ENCODE data around the gene ARFGAP2. TPM values are rescaled to one million over a fixed set of nuclear protein-coding genes. Genes with fewer than 3 reads are reported as not detected.
"Not testable (repeated sequence)": the region's sequence is repeated elsewhere in the genome, so short reads cannot be mapped to it uniquely, and the experiment has no call there.

ARFGAP2 gene
- total RNA-seq, 1 donor from 2014 or later = 95.0 TPM

DNA sequence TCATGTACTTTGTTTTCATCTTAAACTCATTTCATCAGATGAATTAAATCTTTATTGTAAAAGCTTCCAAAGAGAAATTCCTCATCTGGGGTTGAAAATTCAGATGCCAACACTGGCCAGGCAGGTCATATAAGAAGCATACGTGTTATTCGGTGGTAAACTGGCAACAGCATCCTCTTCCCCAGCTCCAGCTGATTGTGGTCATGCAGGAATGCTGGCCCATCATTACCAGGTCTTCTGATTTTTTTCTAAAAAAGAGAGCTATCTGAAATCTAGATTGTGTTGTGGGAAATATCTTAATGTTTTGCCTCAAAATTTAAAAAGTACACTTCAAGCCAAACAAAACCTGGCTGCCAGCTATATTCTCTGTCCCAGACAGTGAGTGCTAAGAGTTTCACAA lies 53.6 kb downstream of the ARFGAP2 start:
- no peaks in the 10 kb centered on the region for H3K79me2 ChIP-seq (ENCODE audit: low read depth)
- Mint-ChIP-seq H3K27me3 (ENCODE audit: insufficient read depth, low read depth) (peaks cover 8% of the 10 kb centered on the region), H3K4me3 (no peak overlapping the region), H3K4me1 (no peaks in the 10 kb centered on the region), H3K36me3 (peaks cover 2% of the 10 kb centered on the region), H3K27ac (no peak overlapping the region), H3K9me3 (no peaks in the 10 kb centered on the region)
- H3K36me3 ChIP-seq = no peaks in the 10 kb centered on the region
- no peak for DNase-seq (ENCODE audit: low spot score)
- H2AFZ ChIP-seq (replicated peaks) = no peak overlapping the region
- H3K27ac ChIP-seq = no peak overlapping the region
- no peaks in the 10 kb centered on the region for H3K27me3 ChIP-seq
- H3F3A ChIP-seq (ENCODE audit: low read depth) = no peaks in the 10 kb centered on the region
- H3K9ac ChIP-seq = no peak overlapping the region
- TF ChIP-seq EZH2 (IDR thresholded peaks at IDR 0.05) = no peak
- TF ChIP-seq, protein P1, sequence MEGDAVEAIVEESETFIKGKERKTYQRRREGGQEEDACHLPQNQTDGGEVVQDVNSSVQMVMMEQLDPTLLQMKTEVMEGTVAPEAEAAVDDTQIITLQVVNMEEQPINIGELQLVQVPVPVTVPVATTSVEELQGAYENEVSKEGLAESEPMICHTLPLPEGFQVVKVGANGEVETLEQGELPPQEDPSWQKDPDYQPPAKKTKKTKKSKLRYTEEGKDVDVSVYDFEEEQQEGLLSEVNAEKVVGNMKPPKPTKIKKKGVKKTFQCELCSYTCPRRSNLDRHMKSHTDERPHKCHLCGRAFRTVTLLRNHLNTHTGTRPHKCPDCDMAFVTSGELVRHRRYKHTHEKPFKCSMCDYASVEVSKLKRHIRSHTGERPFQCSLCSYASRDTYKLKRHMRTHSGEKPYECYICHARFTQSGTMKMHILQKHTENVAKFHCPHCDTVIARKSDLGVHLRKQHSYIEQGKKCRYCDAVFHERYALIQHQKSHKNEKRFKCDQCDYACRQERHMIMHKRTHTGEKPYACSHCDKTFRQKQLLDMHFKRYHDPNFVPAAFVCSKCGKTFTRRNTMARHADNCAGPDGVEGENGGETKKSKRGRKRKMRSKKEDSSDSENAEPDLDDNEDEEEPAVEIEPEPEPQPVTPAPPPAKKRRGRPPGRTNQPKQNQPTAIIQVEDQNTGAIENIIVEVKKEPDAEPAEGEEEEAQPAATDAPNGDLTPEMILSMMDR (IDR thresholded peaks at IDR 0.05) = no peak
- TF ChIP-seq EZH2phosphoT487 (IDR thresholded peaks at IDR 0.05) = no peak
- H3K4me2 ChIP-seq = no peak overlapping the region
- H3K4me1 ChIP-seq = no peaks in the 10 kb centered on the region
- H3K4me3 ChIP-seq = no peak overlapping the region
- H3K9me3 ChIP-seq (ENCODE audit: low read depth) = no peaks in the 10 kb centered on the region
- H4K20me1 ChIP-seq (ENCODE audit: low read depth) = no peaks in the 10 kb centered on the region

DNA sequence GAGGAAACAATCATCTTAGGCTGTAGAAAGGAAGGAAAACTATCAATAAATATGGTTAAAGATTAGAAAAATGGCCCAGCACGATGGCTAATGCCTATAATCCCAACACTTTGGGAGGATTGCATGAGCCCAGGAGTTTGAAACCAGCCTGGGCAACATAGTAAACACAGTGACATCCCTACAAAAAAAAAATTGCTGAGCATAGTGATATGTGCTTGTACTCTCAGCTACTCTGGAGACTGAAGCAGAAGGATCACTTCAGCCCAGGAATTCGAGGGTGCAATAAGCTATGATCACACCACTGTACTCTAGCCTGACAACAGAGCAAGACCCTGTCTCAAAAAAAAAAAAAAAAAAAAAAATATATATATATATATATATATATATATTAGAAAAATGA lies 54.9 kb downstream of the ARFGAP2 start:
- no peak overlapping the region for H3K4me3 ChIP-seq
- peaks cover 6% of the 10 kb centered on the region for H3K27me3 Mint-ChIP-seq (ENCODE audit: insufficient read depth, low read depth)
- peaks cover 4% of the 10 kb centered on the region for H3K9me3 Mint-ChIP-seq
- H3F3A ChIP-seq (ENCODE audit: low read depth) = no peaks in the 10 kb centered on the region
- H3K36me3 ChIP-seq = no peaks in the 10 kb centered on the region
- TF ChIP-seq EZH2phosphoT487 (IDR thresholded peaks at IDR 0.05) (no peak), EZH2 (IDR thresholded peaks at IDR 0.05) (no peak)
- no peaks in the 10 kb centered on the region for H3K9me3 ChIP-seq (ENCODE audit: low read depth)
- no peak overlapping the region for H2AFZ ChIP-seq (replicated peaks)
- no peaks in the 10 kb centered on the region for H3K4me1 Mint-ChIP-seq
- H3K4me3 Mint-ChIP-seq = no peak overlapping the region
- no peaks in the 10 kb centered on the region for H3K79me2 ChIP-seq (ENCODE audit: low read depth)
- H3K4me1 ChIP-seq = no peaks in the 10 kb centered on the region
- H4K20me1 ChIP-seq (ENCODE audit: low read depth) = no peaks in the 10 kb centered on the region
- H3K27me3 ChIP-seq = no peaks in the 10 kb centered on the region
- no peak overlapping the region for H3K4me2 ChIP-seq
- H3K9ac ChIP-seq = no peak overlapping the region
- H3K36me3 Mint-ChIP-seq = peaks cover 3% of the 10 kb centered on the region
- no peak overlapping the region for H3K27ac ChIP-seq
- peak overlapping the region; percentile 39 for H3K27ac Mint-ChIP-seq
- DNase-seq (ENCODE audit: low spot score) = no peak

DNA sequence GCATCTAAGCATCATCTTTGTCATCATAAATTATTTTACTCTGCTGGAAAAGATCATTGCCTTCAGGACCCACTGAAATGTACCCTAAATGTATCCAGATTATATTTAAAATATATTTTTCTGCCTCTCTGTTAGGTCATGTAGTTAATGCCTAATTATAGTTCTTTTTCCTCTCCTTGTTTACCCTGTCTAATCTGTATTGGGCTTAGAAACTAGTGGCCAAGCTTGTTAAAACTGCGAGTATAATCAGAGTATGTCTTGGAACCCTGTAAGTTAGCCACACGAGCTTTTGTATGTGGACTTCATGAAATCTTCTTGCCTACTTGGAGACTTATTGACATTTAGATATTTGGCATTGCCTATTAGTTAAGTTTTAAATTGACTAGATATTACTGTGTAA lies 55.6 kb downstream of the ARFGAP2 start:
- DNase-seq (ENCODE audit: low spot score) = no peak
- Histone ChIP-seq H3K27me3 (no peaks in the 10 kb centered on the region), H2AFZ (replicated peaks) (no peak overlapping the region), H3K27ac (no peak overlapping the region), H3K9me3 (ENCODE audit: low read depth) (no peaks in the 10 kb centered on the region), H3K36me3 (no peaks in the 10 kb centered on the region), H3K9ac (no peak overlapping the region), H3K4me1 (no peaks in the 10 kb centered on the region), H4K20me1 (ENCODE audit: low read depth) (no peaks in the 10 kb centered on the region), H3K4me3 (no peak overlapping the region), H3K79me2 (ENCODE audit: low read depth) (no peaks in the 10 kb centered on the region), H3K4me2 (no peak overlapping the region), H3F3A (ENCODE audit: low read depth) (no peaks in the 10 kb centered on the region)
- Mint-ChIP-seq H3K36me3 (peaks cover 5% of the 10 kb centered on the region), H3K27me3 (ENCODE audit: insufficient read depth, low read depth) (peaks cover 6% of the 10 kb centered on the region), H3K27ac (no peak overlapping the region), H3K9me3 (peaks cover 4% of the 10 kb centered on the region), H3K4me1 (no peaks in the 10 kb centered on the region), H3K4me3 (no peak overlapping the region)
- TF ChIP-seq EZH2 (IDR thresholded peaks at IDR 0.05) = no peak
- TF ChIP-seq, protein P1 (IDR thresholded peaks at IDR 0.05) = no peak
- TF ChIP-seq EZH2phosphoT487 (IDR thresholded peaks at IDR 0.05) = no peak

- not testable (repeated sequence) for H3K4me3 ChIP-seq, H3K9me3 Mint-ChIP-seq, H3K9ac ChIP-seq
Observed at GRCh38 chr11:47118958-47119688, 57.6 kb downstream of the ARFGAP2 start.

More at GRCh38 chr11:47118958-47119688, 57.6 kb downstream of the ARFGAP2 start:
- not testable (repeated sequence) for H3K36me3 ChIP-seq; H3K9me3 ChIP-seq (ENCODE audit: low read depth); H3K79me2 ChIP-seq (ENCODE audit: low read depth); H3K4me1 Mint-ChIP-seq; H3K4me1 ChIP-seq; H2AFZ ChIP-seq (replicated peaks); H3K27ac ChIP-seq; H3K36me3 Mint-ChIP-seq; H4K20me1 ChIP-seq (ENCODE audit: low read depth); H3K27ac Mint-ChIP-seq; H3K4me2 ChIP-seq; H3K27me3 ChIP-seq; H3F3A ChIP-seq (ENCODE audit: low read depth); H3K27me3 Mint-ChIP-seq (ENCODE audit: insufficient read depth, low read depth); H3K4me3 Mint-ChIP-seq
- DNase-seq (ENCODE audit: low spot score) = peak; percentile 49

Small RNA genes lying within 50 kb of the gene (microRNA-seq; reads per million reads assigned to microRNA genes)
- gene MIR6745 = not detected

Small RNA genes lying within 50 kb of the gene (small RNA-seq; reads per million reads assigned to genes)
- not detected for gene MIR6745

Other genes starting within 250 kb of the ARFGAP2 start
- 32.7 and 51.7 TPM in 2 replicates for gene CSTPP1, start 240.1 kb downstream of the ARFGAP2 start, total RNA-seq (ENCODE audit: low replicate concordance)
- gene PACSIN3, start 9.6 kb upstream of the ARFGAP2 start, total RNA-seq (ENCODE audit: low replicate concordance) = 7.1 and 11.2 TPM in 2 replicates
- gene DDB2, start 38.1 kb upstream of the ARFGAP2 start, total RNA-seq (ENCODE audit: low replicate concordance) = 61.4 and 76.9 TPM in 2 replicates
- gene ACP2, start 71.9 kb upstream of the ARFGAP2 start, total RNA-seq (ENCODE audit: low replicate concordance) = 23.9 and 24.3 TPM in 2 replicates
- 7.5 and 10.7 TPM in 2 replicates for gene NR1H3, start 81.1 kb upstream of the ARFGAP2 start, total RNA-seq (ENCODE audit: low replicate concordance)
- 16.1 and 25.9 TPM in 2 replicates for gene MADD, start 93.3 kb upstream of the ARFGAP2 start, total RNA-seq (ENCODE audit: low replicate concordance)
- gene MYBPC3, start 175.8 kb upstream of the ARFGAP2 start, total RNA-seq (ENCODE audit: low replicate concordance) = 0.06 and 0.12 TPM in 2 replicates
- gene SPI1, start 201.7 kb upstream of the ARFGAP2 start, total RNA-seq (ENCODE audit: low replicate concordance) = not detected in 2 replicates
- gene SLC39A13, start 231.7 kb upstream of the ARFGAP2 start, total RNA-seq (ENCODE audit: low replicate concordance) = 11.3 and 36.4 TPM in 2 replicates
- gene PSMC3, start 249.6 kb upstream of the ARFGAP2 start, total RNA-seq (ENCODE audit: low replicate concordance) = 126 and 175 TPM in 2 replicates

Measured in neural progenitor cell (in vitro differentiated cells).